HCT116 (cell line): Measurements from ENCODE around the gene SLAMF8.

Experiments
- CEBPB ChIP-seq: IDR thresholded peaks from 2 replicates; pipeline ENCODE4 v1.6.1; 2012; ENCODE audit warnings: low read depth
- MAX ChIP-seq: IDR thresholded peaks from 2 replicates; pipeline ENCODE4 v1.6.1; 2012
- POLR2A ChIP-seq: IDR thresholded peaks from 2 replicates; pipeline ENCODE4 v1.7.0; 2011; ENCODE audit warnings: borderline replicate concordance; ENCODE audit not compliant: insufficient read depth, insufficient read length; ENCODE audit errors: extremely low read depth
- YY1 ChIP-seq: IDR thresholded peaks from 2 replicates; pipeline ENCODE4 v1.6.1; 2011; ENCODE audit warnings: low read length, low read depth, moderate library complexity, mild to moderate bottlenecking; ENCODE audit not compliant: insufficient replicate concordance; ENCODE audit errors: extremely low read depth
- TF ChIP-seq, protein P1 (sequence below), 3 experiments: fragments of 200-600 bp in 1 of 3; sonication (generic) in 1 of 3; IDR thresholded peaks in 2 of 3; conservative IDR thresholded peaks in 1 of 3; 2 replicates each; pipeline ENCODE4 v1.5.1; 2012 to 2017; ENCODE audit warnings: low read depth in 2 of 3, low read length in 2 of 3, antibody characterized with exemption in 1 of 3, borderline replicate concordance in 1 of 3, control low read depth in 1 of 3, mild to moderate bottlenecking in 1 of 3, mixed read lengths in 1 of 3, mixed run types in 1 of 3, moderate library complexity in 1 of 3; ENCODE audit not compliant: insufficient read depth in 1 of 3

GRCh38 chr1:159802111-159802510, 24.6 kb upstream of the SLAMF8 start, which contains the start of gene FCRL6:
- TF ChIP-seq POLR2A (no peak), MAX (no peak), CEBPB (no peak), YY1 (no peak)
- TF ChIP-seq, protein P1, sequence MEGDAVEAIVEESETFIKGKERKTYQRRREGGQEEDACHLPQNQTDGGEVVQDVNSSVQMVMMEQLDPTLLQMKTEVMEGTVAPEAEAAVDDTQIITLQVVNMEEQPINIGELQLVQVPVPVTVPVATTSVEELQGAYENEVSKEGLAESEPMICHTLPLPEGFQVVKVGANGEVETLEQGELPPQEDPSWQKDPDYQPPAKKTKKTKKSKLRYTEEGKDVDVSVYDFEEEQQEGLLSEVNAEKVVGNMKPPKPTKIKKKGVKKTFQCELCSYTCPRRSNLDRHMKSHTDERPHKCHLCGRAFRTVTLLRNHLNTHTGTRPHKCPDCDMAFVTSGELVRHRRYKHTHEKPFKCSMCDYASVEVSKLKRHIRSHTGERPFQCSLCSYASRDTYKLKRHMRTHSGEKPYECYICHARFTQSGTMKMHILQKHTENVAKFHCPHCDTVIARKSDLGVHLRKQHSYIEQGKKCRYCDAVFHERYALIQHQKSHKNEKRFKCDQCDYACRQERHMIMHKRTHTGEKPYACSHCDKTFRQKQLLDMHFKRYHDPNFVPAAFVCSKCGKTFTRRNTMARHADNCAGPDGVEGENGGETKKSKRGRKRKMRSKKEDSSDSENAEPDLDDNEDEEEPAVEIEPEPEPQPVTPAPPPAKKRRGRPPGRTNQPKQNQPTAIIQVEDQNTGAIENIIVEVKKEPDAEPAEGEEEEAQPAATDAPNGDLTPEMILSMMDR (IDR thresholded peaks at IDR 0.05 in 2 of 3, conservative IDR thresholded peaks at IDR 0.05 in 1 of 3; ENCODE audit: borderline replicate concordance in 1 of 3, insufficient read depth in 1 of 3, low read depth in 2 of 3, low read length in 2 of 3), result no peak
